HEK293 (cell line): ENCODE results near the gene CSNK1E.
A peak's percentile ranks its signal among the peaks of the same experiment; 100 is the strongest.

Source experiments
- CTCF ChIA-PET: fragments of 350-600 bp; formaldehyde crosslinking; extraction: SDS; loops from one replicate; lab custom pipeline; 2021; ENCODE audit warnings: antibody characterized with exemption; lab: Yijun Ruan, JAX
- POLR2A ChIA-PET: fragments of 300-600 bp; formaldehyde crosslinking; extraction: SDS; loops from one replicate; lab custom pipeline; 2020; ENCODE audit warnings: antibody characterized with exemption, inconsistent platforms; lab: Yijun Ruan, JAX
- H3K27ac ChIP-seq: fragments of 200-500 bp; sonication (Bioruptor generic); 2 replicates; pipeline ENCODE4 v1.5.1; 2014; ENCODE audit warnings: low read depth, low read length, control low read depth, inconsistent platforms; ENCODE audit errors: extremely low read depth
- H3K36me3 ChIP-seq, 2 experiments: fragments of 200-500 bp in 1 of 2; sonication (Bioruptor generic) in 1 of 2; 1 replicate in 1 of 2; 2 replicates in 1 of 2; pipeline ENCODE4 v1.5.1; 2014 to 2017; ENCODE audit warnings: inconsistent platforms in 2 of 2, low read length in 2 of 2; ENCODE audit not compliant: control insufficient read depth in 2 of 2, insufficient read depth in 1 of 2
- H3K4me1 ChIP-seq: fragments of 200-500 bp; sonication (Bioruptor generic); 2 replicates; pipeline ENCODE4 v1.5.1; 2014; ENCODE audit warnings: mild to moderate bottlenecking, low read length, inconsistent platforms; ENCODE audit not compliant: control insufficient read depth, insufficient read depth
- H3K4me3 ChIP-seq: 2 replicates; pipeline ENCODE4 v1.5.1; 2011; ENCODE audit warnings: low read depth, mild to moderate bottlenecking, control low read depth, low read length, moderate library complexity
- H3K9me3 ChIP-seq: fragments of 200-500 bp; sonication (Bioruptor generic); 2 replicates; pipeline ENCODE4 v1.5.1; 2014; ENCODE audit warnings: low read depth, low read length, inconsistent platforms; ENCODE audit not compliant: control insufficient read depth, insufficient read depth
- GFI1B ChIP-seq: fragments of 450-650 bp; formaldehyde crosslinking; IDR thresholded peaks from 2 replicates; pipeline ENCODE4 v1.5.1; 2016; ENCODE audit warnings: missing biosample characterization, missing genetic modification characterization
- GLIS1 ChIP-seq: fragments of 450-650 bp; formaldehyde crosslinking; IDR thresholded peaks from 2 replicates; pipeline ENCODE4 v1.5.1; 2016; ENCODE audit warnings: missing biosample characterization, missing genetic modification characterization
- GLIS2 ChIP-seq: fragments of 450-650 bp; formaldehyde crosslinking; IDR thresholded peaks from 2 replicates; pipeline ENCODE4 v1.5.1; 2016; ENCODE audit warnings: missing biosample characterization, missing genetic modification characterization
- IKZF3 ChIP-seq: fragments of 450-650 bp; IDR thresholded peaks from 2 replicates; pipeline ENCODE4 v1.5.0; 2018; ENCODE audit warnings: missing biosample characterization, mild to moderate bottlenecking, missing genetic modification characterization, moderate library complexity
- KLF1 ChIP-seq: fragments of 450-650 bp; formaldehyde crosslinking; IDR thresholded peaks from 2 replicates; pipeline ENCODE4 v1.5.1; 2016; ENCODE audit warnings: missing biosample characterization, missing genetic modification characterization
- KLF17 ChIP-seq: fragments of 450-650 bp; formaldehyde crosslinking; IDR thresholded peaks from 2 replicates; pipeline ENCODE4 v1.5.1; 2016; ENCODE audit warnings: missing biosample characterization, missing genetic modification characterization
- KLF8 ChIP-seq: fragments of 450-650 bp; formaldehyde crosslinking; IDR thresholded peaks from 2 replicates; pipeline ENCODE4 v1.5.1; 2016; ENCODE audit warnings: missing biosample characterization, missing genetic modification characterization
- KLF9 ChIP-seq: fragments of 450-650 bp; formaldehyde crosslinking; IDR thresholded peaks from 2 replicates; pipeline ENCODE4 v1.5.1; 2016; ENCODE audit warnings: missing biosample characterization, missing genetic modification characterization, low read depth
- MZF1 ChIP-seq: fragments of 450-650 bp; formaldehyde crosslinking; IDR thresholded peaks from 2 replicates; pipeline ENCODE4 v1.5.1; 2017; ENCODE audit warnings: missing biosample characterization, missing genetic modification characterization, borderline replicate concordance
- ZBTB21 ChIP-seq: fragments of 450-650 bp; formaldehyde crosslinking; IDR thresholded peaks from 2 replicates; pipeline ENCODE4 v1.5.1; 2017; ENCODE audit warnings: missing biosample characterization, missing genetic modification characterization
- ZBTB8A ChIP-seq: fragments of 450-650 bp; formaldehyde crosslinking; IDR thresholded peaks from 2 replicates; pipeline ENCODE4 v1.5.1; 2016; ENCODE audit warnings: missing biosample characterization, missing genetic modification characterization
- ZFP37 ChIP-seq: fragments of 450-650 bp; formaldehyde crosslinking; IDR thresholded peaks from 2 replicates; pipeline ENCODE4 v1.5.1; 2016; ENCODE audit warnings: missing biosample characterization, missing genetic modification characterization
- ZFP69B ChIP-seq: fragments of 450-650 bp; formaldehyde crosslinking; IDR thresholded peaks from 2 replicates; pipeline ENCODE4 v1.5.1; 2016; ENCODE audit warnings: missing biosample characterization, missing genetic modification characterization
- ZNF121 ChIP-seq: fragments of 450-650 bp; formaldehyde crosslinking; IDR thresholded peaks from 2 replicates; pipeline ENCODE4 v1.5.1; 2016; ENCODE audit warnings: missing biosample characterization, missing genetic modification characterization
- ZNF132 ChIP-seq: fragments of 450-650 bp; formaldehyde crosslinking; IDR thresholded peaks from 2 replicates; pipeline ENCODE4 v1.5.1; 2017; ENCODE audit warnings: missing biosample characterization, missing genetic modification characterization, borderline replicate concordance
- ZNF138 ChIP-seq: fragments of 450-650 bp; formaldehyde crosslinking; IDR thresholded peaks from 2 replicates; pipeline ENCODE4 v1.5.1; 2016; ENCODE audit warnings: missing biosample characterization, missing genetic modification characterization, borderline replicate concordance
- ZNF140 ChIP-seq: fragments of 450-650 bp; formaldehyde crosslinking; IDR thresholded peaks from 2 replicates; pipeline ENCODE4 v1.5.1; 2016; ENCODE audit warnings: missing biosample characterization, missing genetic modification characterization
- ZNF214 ChIP-seq: fragments of 450-650 bp; formaldehyde crosslinking; IDR thresholded peaks from 2 replicates; pipeline ENCODE4 v1.5.1; 2017; ENCODE audit warnings: missing biosample characterization, mild to moderate bottlenecking, missing genetic modification characterization, borderline replicate concordance
- ZNF529 ChIP-seq: fragments of 450-650 bp; formaldehyde crosslinking; IDR thresholded peaks from 2 replicates; pipeline ENCODE4 v1.5.1; 2017; ENCODE audit warnings: missing genetic modification characterization, missing biosample characterization; ENCODE audit not compliant: insufficient replicate concordance
- ZNF610 ChIP-seq: fragments of 450-650 bp; formaldehyde crosslinking; IDR thresholded peaks from 2 replicates; pipeline ENCODE4 v1.5.1; 2016; ENCODE audit warnings: missing biosample characterization, missing genetic modification characterization, borderline replicate concordance
- ZNF654 ChIP-seq: fragments of 450-650 bp; formaldehyde crosslinking; IDR thresholded peaks from 2 replicates; pipeline ENCODE4 v1.5.1; 2016; ENCODE audit warnings: low read depth, missing biosample characterization, missing genetic modification characterization
- ZNF660 ChIP-seq: fragments of 450-650 bp; IDR thresholded peaks from 2 replicates; pipeline ENCODE4 v1.5.1; 2018; ENCODE audit warnings: missing biosample characterization, mild to moderate bottlenecking, missing genetic modification characterization
- ZNF76 ChIP-seq: fragments of 450-650 bp; formaldehyde crosslinking; IDR thresholded peaks from 2 replicates; pipeline ENCODE4; 2016; ENCODE audit warnings: low read depth, missing biosample characterization, missing genetic modification characterization, borderline replicate concordance
- ZNF792 ChIP-seq: fragments of 450-650 bp; formaldehyde crosslinking; IDR thresholded peaks from 2 replicates; pipeline ENCODE4 v1.5.1; 2016; ENCODE audit warnings: missing biosample characterization, missing genetic modification characterization
- ZSCAN30 ChIP-seq: fragments of 450-650 bp; IDR thresholded peaks from 2 replicates; pipeline ENCODE4 v1.5.1; 2018; ENCODE audit warnings: missing biosample characterization, mild to moderate bottlenecking, missing genetic modification characterization, moderate library complexity
- ZSCAN5A ChIP-seq: fragments of 450-650 bp; formaldehyde crosslinking; IDR thresholded peaks from 2 replicates; pipeline ENCODE4 v1.5.1; 2016; ENCODE audit warnings: missing biosample characterization, missing genetic modification characterization
- TF ChIP-seq, protein P1 (sequence below): fragments of 450-650 bp; formaldehyde crosslinking; IDR thresholded peaks from 2 replicates; pipeline ENCODE4 v1.5.1; 2016; ENCODE audit warnings: missing biosample characterization, missing genetic modification characterization
- TF ChIP-seq, protein P2 (sequence below): fragments of 450-650 bp; formaldehyde crosslinking; optimal IDR thresholded peaks from 2 replicates; pipeline ENCODE3; 2016; ENCODE audit warnings: missing biosample characterization, mild to moderate bottlenecking, missing genetic modification characterization
- TF ChIP-seq, protein P3 (sequence below): fragments of 450-650 bp; formaldehyde crosslinking; IDR thresholded peaks from 2 replicates; pipeline ENCODE4 v1.5.1; 2016; ENCODE audit warnings: missing biosample characterization, missing genetic modification characterization

CSNK1E gene

DNA sequence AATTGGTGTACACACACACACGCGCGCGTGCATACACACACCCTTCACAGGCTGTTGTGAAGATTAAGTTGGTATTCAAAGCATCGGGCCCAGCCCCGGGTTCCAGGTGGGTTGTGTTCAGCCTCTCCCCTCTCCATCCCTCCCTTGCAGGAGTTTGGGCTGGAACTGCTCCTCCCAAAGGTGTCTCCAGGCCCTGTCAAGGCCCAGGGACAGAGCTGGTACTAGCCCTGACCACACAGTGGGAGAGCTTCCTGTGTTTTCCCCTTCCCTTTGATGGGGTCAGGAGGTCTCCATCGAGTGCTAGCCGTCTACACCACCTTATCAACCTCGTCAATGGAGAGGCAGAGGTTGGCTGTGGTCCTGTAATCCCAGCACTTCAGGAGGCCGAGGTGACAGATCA is 36.5 kb upstream of the CSNK1E start (continued):
- TF ChIP-seq KLF9 (tag by site-specific recombination) (no peak), ZFP69B (no peak), ZBTB8A (tag by site-specific recombination) (no peak)
- TF ChIP-seq, all 188 proteins: peak for 0

- ChIA-PET CTCF (interaction anchor here (0.6 to 1.9 kb wide), 12 partner anchors 10 to 312 kb away, joined by 3 to 11 read pairs (median 4); partner anchors contain the start of gene PICK1), POLR2A (no interaction called here)
These were observed 36.0 kb upstream of the CSNK1E start for GRCh38 chr22:38353142-38353629.

DNA sequence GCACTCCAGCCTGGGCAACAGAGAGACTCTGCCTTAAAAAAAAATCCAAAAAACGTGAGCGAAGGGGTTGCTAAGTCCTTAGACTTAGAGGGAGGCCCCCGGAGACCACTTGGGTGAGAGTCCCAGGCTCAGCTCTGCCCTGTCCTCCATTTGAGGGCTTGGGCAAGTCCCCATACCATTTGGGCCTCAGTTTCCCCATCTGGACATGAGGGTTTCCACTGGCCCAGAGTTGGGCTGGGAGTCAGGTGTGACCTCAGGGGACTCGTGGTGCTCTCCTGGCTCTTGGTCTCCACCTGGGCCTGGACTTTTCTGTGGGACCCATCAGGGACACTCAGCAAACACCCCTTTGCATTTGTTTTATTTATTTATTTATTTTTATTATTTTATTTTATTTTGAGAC is 35.2 kb upstream of the CSNK1E start:
- Histone ChIP-seq H3K4me1 (no peaks in the 10 kb centered on the region), H3K36me3 (peaks cover 0 to 13% of the 10 kb centered on the region in 2 experiments; a peak in 2 of 3 replicates), H3K9me3 (no peaks in the 10 kb centered on the region), H3K4me3 (no peak overlapping the region), H3K27ac (no peak overlapping the region)
- POLR2A ChIA-PET: no interaction called here
- CTCF ChIA-PET: interaction anchor here (0.6 to 1.6 kb wide), 10 partner anchors 9 to 437 kb away, joined by 3 to 7 read pairs (median 4); partner anchors contain the start of gene PICK1
- TF ChIP-seq ZNF529 (tag by site-specific recombination) (no peak), GFI1B (tag by site-specific recombination) (no peak), ZSCAN5A (tag by site-specific recombination) (no peak), MZF1 (tag by site-specific recombination) (no peak), ZNF138 (tag by site-specific recombination) (no peak), ZNF132 (tag by site-specific recombination) (no peak), ZNF214 (tag by site-specific recombination) (no peak), ZBTB21 (tag by site-specific recombination) (no peak), ZNF792 (tag by site-specific recombination) (no peak), ZNF140 (no peak)

More at GRCh38 chr22:38353142-38353629, 36.0 kb upstream of the CSNK1E start:
- no peaks in the 10 kb centered on the region for H3K9me3 ChIP-seq
- H3K27ac ChIP-seq: no peak overlapping the region
- H3K36me3 ChIP-seq: peaks cover 0 to 13% of the 10 kb centered on the region in 2 experiments; a peak in 2 of 3 replicates
- no peak for TF ChIP-seq ZNF792 (tag by site-specific recombination)
- TF ChIP-seq GLIS2 (tag by site-specific recombination): 0 out of 2 replicates have a peak, but pooled peaks have one; percentile 39
- TF ChIP-seq, protein P1, sequence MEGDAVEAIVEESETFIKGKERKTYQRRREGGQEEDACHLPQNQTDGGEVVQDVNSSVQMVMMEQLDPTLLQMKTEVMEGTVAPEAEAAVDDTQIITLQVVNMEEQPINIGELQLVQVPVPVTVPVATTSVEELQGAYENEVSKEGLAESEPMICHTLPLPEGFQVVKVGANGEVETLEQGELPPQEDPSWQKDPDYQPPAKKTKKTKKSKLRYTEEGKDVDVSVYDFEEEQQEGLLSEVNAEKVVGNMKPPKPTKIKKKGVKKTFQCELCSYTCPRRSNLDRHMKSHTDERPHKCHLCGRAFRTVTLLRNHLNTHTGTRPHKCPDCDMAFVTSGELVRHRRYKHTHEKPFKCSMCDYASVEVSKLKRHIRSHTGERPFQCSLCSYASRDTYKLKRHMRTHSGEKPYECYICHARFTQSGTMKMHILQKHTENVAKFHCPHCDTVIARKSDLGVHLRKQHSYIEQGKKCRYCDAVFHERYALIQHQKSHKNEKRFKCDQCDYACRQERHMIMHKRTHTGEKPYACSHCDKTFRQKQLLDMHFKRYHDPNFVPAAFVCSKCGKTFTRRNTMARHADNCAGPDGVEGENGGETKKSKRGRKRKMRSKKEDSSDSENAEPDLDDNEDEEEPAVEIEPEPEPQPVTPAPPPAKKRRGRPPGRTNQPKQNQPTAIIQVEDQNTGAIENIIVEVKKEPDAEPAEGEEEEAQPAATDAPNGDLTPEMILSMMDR (tag by site-specific recombination): peak; percentile 90
- peak; percentile 48; the same call in 1 of the 2 replicates for TF ChIP-seq KLF8
- TF ChIP-seq ZNF660 (tag by site-specific recombination): 0 out of 2 replicates have a peak, but pooled peaks have one; percentile 19
- TF ChIP-seq GLIS1 (tag by site-specific recombination): peak; percentile 51; the same call in 1 of the 2 replicates
- peak; percentile 47 for TF ChIP-seq KLF1
- TF ChIP-seq, protein P2, sequence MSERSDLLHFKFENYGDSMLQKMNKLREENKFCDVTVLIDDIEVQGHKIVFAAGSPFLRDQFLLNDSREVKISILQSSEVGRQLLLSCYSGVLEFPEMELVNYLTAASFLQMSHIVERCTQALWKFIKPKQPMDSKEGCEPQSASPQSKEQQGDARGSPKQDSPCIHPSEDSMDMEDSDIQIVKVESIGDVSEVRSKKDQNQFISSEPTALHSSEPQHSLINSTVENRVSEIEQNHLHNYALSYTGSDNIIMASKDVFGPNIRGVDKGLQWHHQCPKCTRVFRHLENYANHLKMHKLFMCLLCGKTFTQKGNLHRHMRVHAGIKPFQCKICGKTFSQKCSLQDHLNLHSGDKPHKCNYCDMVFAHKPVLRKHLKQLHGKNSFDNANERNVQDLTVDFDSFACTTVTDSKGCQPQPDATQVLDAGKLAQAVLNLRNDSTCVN (tag by site-specific recombination): peak; percentile 17
- no peak for TF ChIP-seq ZNF610 (tag by site-specific recombination)
- peak; percentile 46 for TF ChIP-seq ZNF654
- peak; percentile 69; the same call in 1 of the 2 replicates for TF ChIP-seq ZSCAN30 (tag by site-specific recombination)
- TF ChIP-seq ZNF76 (tag by site-specific recombination): no peak
- peak; percentile 32; the same call in 1 of the 2 replicates for TF ChIP-seq KLF17
- no peak for TF ChIP-seq ZFP37 (tag by site-specific recombination)
- TF ChIP-seq IKZF3: peak; percentile 57; the same call in 1 of the 2 replicates
- TF ChIP-seq, protein P3, sequence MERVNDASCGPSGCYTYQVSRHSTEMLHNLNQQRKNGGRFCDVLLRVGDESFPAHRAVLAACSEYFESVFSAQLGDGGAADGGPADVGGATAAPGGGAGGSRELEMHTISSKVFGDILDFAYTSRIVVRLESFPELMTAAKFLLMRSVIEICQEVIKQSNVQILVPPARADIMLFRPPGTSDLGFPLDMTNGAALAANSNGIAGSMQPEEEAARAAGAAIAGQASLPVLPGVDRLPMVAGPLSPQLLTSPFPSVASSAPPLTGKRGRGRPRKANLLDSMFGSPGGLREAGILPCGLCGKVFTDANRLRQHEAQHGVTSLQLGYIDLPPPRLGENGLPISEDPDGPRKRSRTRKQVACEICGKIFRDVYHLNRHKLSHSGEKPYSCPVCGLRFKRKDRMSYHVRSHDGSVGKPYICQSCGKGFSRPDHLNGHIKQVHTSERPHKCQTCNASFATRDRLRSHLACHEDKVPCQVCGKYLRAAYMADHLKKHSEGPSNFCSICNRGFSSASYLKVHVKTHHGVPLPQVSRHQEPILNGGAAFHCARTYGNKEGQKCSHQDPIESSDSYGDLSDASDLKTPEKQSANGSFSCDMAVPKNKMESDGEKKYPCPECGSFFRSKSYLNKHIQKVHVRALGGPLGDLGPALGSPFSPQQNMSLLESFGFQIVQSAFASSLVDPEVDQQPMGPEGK (tag by site-specific recombination): 0 out of 2 replicates have a peak, but pooled peaks have one; percentile 48
- TF ChIP-seq ZBTB8A (tag by site-specific recombination): peak; percentile 99
- 0 out of 2 replicates have a peak, but pooled peaks have one; percentile 21 for TF ChIP-seq ZNF121 (tag by site-specific recombination)
- no peak overlapping the region for H3K4me3 ChIP-seq
- H3K4me1 ChIP-seq: no peaks in the 10 kb centered on the region
